Activated CD4-positive, alpha-beta T cell treated with anti-CD3 and anti-CD28 coated beads, Interleukin-2, Interleukin-6, amounts not matched to agents 100 ng/mL and 50 ng/mL, durations not matched to agents 16 hours and 8 hours (primary cell): ENCODE results near the gene FAM124B.
"Not testable (repeated sequence)": the region's sequence is repeated elsewhere in the genome, so short reads cannot be mapped to it uniquely, and the experiment has no call there.

Source experiments
- DNase-seq: peaks from one replicate; pipeline ENCODE4 v3.0.0-alpha.2; 2020

Gene FAM124B

GRCh38 chr2:224412141-224413015, 10.5 kb upstream of the FAM124B start:
- no peak for DNase-seq

GRCh38 chr2:224410946-224411561, 9.1 kb upstream of the FAM124B start:
- no peak for DNase-seq

- DNase-seq: no peak
Observed at GRCh38 chr2:224408676-224409075, 6.8 kb upstream of the FAM124B start.

- no peak for DNase-seq
Observed at GRCh38 chr2:224407241-224407701, 5.4 kb upstream of the FAM124B start.

- no peak for DNase-seq
Observed at GRCh38 chr2:224405841-224406370, 4.0 kb upstream of the FAM124B start.

- no peak for DNase-seq
Observed at GRCh38 chr2:224405412-224405811, 3.5 kb upstream of the FAM124B start.

- no peak for DNase-seq
Observed at GRCh38 chr2:224404796-224405195, 2.9 kb upstream of the FAM124B start.

GRCh38 chr2:224403657-224404056, 1.8 kb upstream of the FAM124B start:
- DNase-seq: no peak

GRCh38 chr2:224400886-224401632, 848 bp downstream of the FAM124B start:
- no peak for DNase-seq

- no peak for DNase-seq
Observed at GRCh38 chr2:224400174-224400810, 1.6 kb downstream of the FAM124B start.

GRCh38 chr2:224398289-224398688, 3.6 kb downstream of the FAM124B start:
- DNase-seq: no peak

GRCh38 chr2:224397100-224397499, 4.8 kb downstream of the FAM124B start:
- DNase-seq: not testable (repeated sequence)

GRCh38 chr2:224395620-224396390, 6.1 kb downstream of the FAM124B start:
- DNase-seq: no peak

GRCh38 chr2:224393157-224393872, 8.6 kb downstream of the FAM124B start:
- no peak for DNase-seq

GRCh38 chr2:224392545-224392944, 9.4 kb downstream of the FAM124B start:
- DNase-seq: no peak

GRCh38 chr2:224389317-224389716, 12.6 kb downstream of the FAM124B start:
- DNase-seq: no peak

- no peak for DNase-seq
Observed at GRCh38 chr2:224386876-224387275, 15.0 kb downstream of the FAM124B start.

- no peak for DNase-seq
Observed at GRCh38 chr2:224382973-224383555, 18.8 kb downstream of the FAM124B start.

- DNase-seq: not testable (repeated sequence)
Observed at GRCh38 chr2:224382280-224382647, 19.6 kb downstream of the FAM124B start.

GRCh38 chr2:224381521-224382279, 20.2 kb downstream of the FAM124B start:
- no peak for DNase-seq
